Effector CD4-positive, alpha-beta T cell (primary cell): ENCODE results near the gene SLC22A13. TPM values are rescaled to one million over a fixed set of nuclear protein-coding genes. Genes with fewer than 3 reads are reported as not detected.
"Not testable (repeated sequence)": the region's sequence is repeated elsewhere in the genome, so short reads cannot be mapped to it uniquely, and the experiment has no call there.

Experiments
- DNase-seq: peaks from one replicate; pipeline ENCODE4 v3.0.0-alpha.2; 2020
- total RNA-seq: gene quantifications from one replicate; lab custom pipeline; 2026; lab: John Stamatoyannopoulos, UW

SLC22A13 gene
- total RNA-seq: not detected

- DNase-seq: no peak
Observed at GRCh38 chr3:38265604-38266307, at the start of gene SLC22A13. TSS of gene SLC22A13 (plus strand) at chr3:38265812. CDS start at chr3:38265861, 49 bp downstream.

GRCh38 chr3:38219609-38220197 lies 45.9 kb upstream of the SLC22A13 start:
- no peak for DNase-seq

GRCh38 chr3:38221005-38221404 lies 44.6 kb upstream of the SLC22A13 start:
- DNase-seq: no peak

- DNase-seq: no peak
Observed at GRCh38 chr3:38222032-38222634, 43.5 kb upstream of the SLC22A13 start.

GRCh38 chr3:38224357-38224756 lies 41.3 kb upstream of the SLC22A13 start:
- DNase-seq: no peak

- DNase-seq: no peak
Observed at GRCh38 chr3:38226273-38226672, 39.3 kb upstream of the SLC22A13 start.

- no peak for DNase-seq
Observed at GRCh38 chr3:38227989-38228388, 37.6 kb upstream of the SLC22A13 start.

- DNase-seq: no peak
Observed at GRCh38 chr3:38229036-38229435, 36.6 kb upstream of the SLC22A13 start.

- no peak for DNase-seq
Observed at GRCh38 chr3:38232701-38233100, 32.9 kb upstream of the SLC22A13 start.

- DNase-seq: no peak
Observed at GRCh38 chr3:38235466-38235865, 30.1 kb upstream of the SLC22A13 start.

GRCh38 chr3:38238416-38239008 lies 27.1 kb upstream of the SLC22A13 start:
- no peak for DNase-seq

GRCh38 chr3:38242812-38243211 lies 22.8 kb upstream of the SLC22A13 start:
- not testable (repeated sequence) for DNase-seq

GRCh38 chr3:38245930-38246329 lies 19.7 kb upstream of the SLC22A13 start:
- no peak for DNase-seq

GRCh38 chr3:38247366-38248035 lies 18.1 kb upstream of the SLC22A13 start:
- no peak for DNase-seq

- no peak for DNase-seq
Observed at GRCh38 chr3:38250198-38250597, 15.4 kb upstream of the SLC22A13 start.

GRCh38 chr3:38251197-38251596 lies 14.4 kb upstream of the SLC22A13 start:
- no peak for DNase-seq

GRCh38 chr3:38253704-38254103 lies 11.9 kb upstream of the SLC22A13 start:
- DNase-seq: no peak

- DNase-seq: no peak
Observed at GRCh38 chr3:38254872-38255271, 10.7 kb upstream of the SLC22A13 start.

- DNase-seq: no peak
Observed at GRCh38 chr3:38255627-38256026, 10.0 kb upstream of the SLC22A13 start.

GRCh38 chr3:38257583-38257982 lies 8.0 kb upstream of the SLC22A13 start:
- DNase-seq: no peak

GRCh38 chr3:38260474-38260873 lies 5.1 kb upstream of the SLC22A13 start:
- DNase-seq: no peak

- DNase-seq: no peak
Observed at GRCh38 chr3:38264353-38264771, 1.2 kb upstream of the SLC22A13 start.

GRCh38 chr3:38264779-38265178 lies 833 bp upstream of the SLC22A13 start:
- no peak for DNase-seq
